ENCODE results near the gene DHRSX.
"Not testable (repeated sequence)": the region's sequence is repeated elsewhere in the genome, so short reads cannot be mapped to it uniquely, and the experiment has no call there.

- not testable (repeated sequence) for TF ChIP-seq CTCF, POLR2A (IDR thresholded peaks at IDR 0.05)
Observed at GRCh38 chrX:2214138-2214823, 286.5 kb downstream of the DHRSX start.
